Left hindlimb (tissue), 1 donor: ENCODE results near the gene GAK.
"Not testable (repeated sequence)": the region's sequence is repeated elsewhere in the genome, so short reads cannot be mapped to it uniquely, and the experiment has no call there.

Experiments
- DNase-seq: peaks from one replicate; pipeline ENCODE4 v3.0.0-alpha.2; 2018

GAK gene

DNA sequence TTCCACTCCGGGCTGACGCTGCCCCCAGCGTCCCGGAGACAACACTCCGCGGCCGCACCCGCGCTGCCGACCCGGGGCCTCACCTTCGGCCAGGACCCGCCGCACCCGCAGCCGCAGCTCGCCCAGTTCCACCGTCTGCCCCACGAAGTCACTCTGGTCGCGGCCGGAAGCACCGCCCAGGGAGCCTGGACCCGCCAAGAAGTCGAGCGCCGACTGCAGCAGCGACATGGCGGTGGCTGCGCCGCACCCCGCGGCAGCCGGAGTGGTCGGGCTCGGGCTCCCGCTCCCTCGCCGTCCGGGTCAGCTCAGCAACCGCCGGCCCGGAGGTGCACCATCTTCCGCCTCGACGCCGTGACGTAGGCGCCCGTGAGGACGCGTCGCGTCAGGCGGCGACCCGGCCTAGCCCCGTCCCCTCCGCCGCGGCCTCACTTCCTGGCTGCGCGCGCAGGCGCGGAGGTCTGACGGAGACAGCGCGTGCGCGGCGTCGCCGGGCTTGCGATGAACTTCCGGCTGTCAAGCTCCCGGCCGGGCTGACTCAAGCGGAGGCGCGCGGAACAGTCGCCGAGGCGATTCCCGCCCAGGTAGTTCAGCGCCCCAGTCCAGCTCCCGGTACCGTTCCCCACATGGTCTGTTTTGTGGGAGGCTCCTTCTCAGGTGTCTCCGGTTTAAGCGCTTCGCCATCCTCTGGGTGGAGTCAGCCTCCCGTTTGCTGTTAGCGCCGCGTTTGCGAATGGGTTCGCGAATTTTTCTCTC lies at the start of gene GAK, which contains the start of gene TMEM175:
Gene GAK, minus strand, starts transcription at position 357 of the 753 bp plus-strand sequence. Its CDS starts 129 bp downstream, at position 228.
Gene TMEM175, plus strand, starts transcription at position 501 of the 753 bp plus-strand sequence. CDS start 15,280 bp downstream, outside the sequence.
- peak; percentile 96 for DNase-seq

GRCh38 chr4:978957-979701 lies 47.0 kb upstream of the GAK start:
- DNase-seq, result no peak

GRCh38 chr4:976016-976415 lies 43.9 kb upstream of the GAK start:
- not testable (repeated sequence) for DNase-seq

DNA sequence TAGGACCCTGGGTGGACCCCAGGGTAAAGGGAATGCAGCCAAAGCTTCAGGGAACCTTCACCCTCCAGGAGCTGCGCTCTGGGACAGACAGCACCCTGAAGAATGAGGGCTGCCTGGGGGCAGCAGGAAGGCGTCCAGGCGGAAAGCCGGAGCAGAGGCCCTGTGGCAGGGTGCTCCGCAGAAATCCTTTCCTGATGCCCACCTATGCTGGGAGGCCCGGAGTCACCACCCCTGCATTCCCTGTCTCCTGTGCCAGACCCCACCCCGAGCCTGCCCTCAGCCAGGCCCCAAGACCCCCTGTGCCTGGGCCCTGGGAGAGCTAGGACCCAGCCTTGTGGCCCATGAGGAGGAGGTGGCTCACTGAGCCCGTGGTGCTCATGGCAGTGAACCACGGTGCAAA lies 42.6 kb upstream of the GAK start:
- no peak for DNase-seq

GRCh38 chr4:973431-974397 lies 41.6 kb upstream of the GAK start, which contains the start of gene DGKQ:
Gene DGKQ, minus strand, starts transcription at chr4:973569. Its CDS starts 87 bp downstream, at chr4:973482.
- DNase-seq, result peak; percentile 93

GRCh38 chr4:972651-973424 lies 40.7 kb upstream of the GAK start:
- DNase-seq, result no peak

DNA sequence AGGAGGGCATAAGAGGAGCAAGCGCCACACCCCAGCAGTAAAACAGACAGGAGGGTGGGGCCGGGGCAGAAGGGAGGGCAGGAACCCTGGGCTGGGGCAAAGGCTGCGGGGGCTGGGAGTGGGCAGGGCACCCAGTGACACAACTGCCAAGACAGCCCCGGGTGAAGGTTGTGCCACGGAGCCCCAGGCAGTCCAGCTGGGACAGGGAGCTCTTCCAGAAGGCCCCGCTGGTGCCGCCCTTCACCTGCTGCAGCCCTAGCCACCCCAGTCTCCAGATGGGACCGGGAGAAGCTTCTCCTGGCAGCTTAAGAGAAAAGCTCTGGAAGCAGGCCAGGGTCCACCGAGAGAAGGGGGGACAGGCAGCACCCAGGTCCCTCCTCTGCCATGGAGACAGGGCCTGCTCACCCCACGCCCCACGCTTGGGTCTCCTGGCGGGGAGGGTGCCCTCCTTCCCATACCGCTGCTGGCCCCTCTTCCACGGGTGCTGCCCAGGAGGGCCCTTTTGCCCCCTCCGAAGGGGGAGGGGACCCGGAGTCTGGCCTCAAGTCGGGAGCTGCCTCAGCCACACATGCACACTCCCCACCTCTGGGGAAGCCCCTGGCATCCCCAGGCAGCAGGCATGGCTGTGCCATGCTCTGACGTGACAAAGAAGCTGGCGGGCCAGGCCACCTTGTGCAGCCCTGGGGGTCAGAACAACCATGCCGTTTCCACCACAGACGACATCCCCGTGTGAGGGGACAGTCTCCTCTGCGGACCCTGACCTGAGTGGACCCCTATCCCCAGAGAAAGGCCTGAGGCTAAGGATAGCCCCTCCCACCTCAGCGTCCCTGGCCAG lies 39.8 kb upstream of the GAK start:
- DNase-seq, result no peak

DNA sequence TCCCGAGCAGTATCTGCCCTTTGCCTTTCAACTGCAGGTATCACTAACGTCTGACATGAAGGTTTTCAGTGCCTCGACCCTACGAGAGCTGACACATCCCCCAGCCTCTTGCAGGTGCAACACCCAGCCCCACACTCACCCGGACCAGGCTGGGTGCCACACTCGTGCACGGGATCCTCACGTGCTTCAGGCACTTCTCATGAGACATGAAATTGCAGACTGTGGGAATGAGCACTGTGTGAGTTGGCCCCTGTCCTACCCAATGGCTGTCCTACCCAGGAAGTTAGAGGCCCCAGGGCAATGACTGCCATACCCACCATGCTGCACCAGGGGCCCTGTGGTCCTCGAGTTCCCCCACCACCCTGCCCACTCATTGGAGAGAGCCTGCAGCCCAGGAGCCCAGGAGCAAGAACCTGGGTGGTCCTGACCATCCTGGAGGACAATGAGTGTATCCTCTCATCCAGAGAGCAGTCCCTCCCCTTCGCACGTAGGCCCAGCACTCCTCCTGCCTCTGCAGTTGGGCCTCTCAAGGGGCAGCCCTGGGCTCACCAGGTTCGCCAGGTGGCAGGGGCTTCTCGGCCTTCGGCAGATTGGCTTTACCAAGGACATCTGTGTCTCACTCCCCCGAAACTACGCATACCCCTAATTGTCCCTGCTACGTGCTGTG lies 38.9 kb upstream of the GAK start:
- no peak for DNase-seq

- no peak for DNase-seq
These were observed 38.1 kb upstream of the GAK start for GRCh38 chr4:970046-970745.

DNA sequence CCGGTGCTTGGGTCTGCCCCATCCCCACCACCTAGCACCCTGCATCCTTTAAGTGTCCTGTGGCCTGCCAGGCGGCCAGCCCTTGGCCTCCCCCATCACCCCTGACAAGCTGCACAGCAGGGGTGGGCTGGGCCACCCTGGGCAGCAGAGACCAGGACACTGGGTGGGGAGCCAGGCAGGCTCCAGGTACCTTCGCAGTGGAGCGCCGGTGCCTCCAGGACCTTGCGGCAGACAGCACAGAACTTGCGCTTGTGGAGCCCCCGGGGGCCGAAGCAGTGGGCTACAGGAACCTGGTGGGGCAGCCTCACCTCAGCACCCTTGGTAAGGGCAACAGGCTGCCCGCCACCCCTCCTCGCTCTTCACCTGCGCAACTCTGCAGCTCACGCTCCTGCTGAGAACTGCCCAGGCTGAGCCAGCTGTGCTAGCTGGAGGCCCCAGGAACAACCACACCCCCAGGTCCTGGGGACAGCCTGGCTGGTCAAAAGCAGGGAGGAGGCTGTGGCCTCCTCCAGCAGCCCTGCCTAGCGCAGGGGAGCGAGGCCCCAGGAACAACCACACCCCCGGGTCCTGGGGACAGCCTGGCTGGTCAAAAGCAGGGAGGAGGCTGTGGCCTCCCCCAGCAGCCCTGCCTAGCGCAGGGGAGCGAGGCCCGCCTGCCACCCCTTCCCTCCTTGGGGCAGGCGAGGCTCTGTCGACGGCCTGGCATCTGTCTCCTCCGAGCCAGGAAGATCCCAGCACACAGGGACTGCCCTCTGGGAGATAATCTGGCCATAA lies 36.7 kb upstream of the GAK start:
- DNase-seq, result no peak

GRCh38 chr4:968221-968620 lies 36.1 kb upstream of the GAK start:
- DNase-seq, result no peak

DNA sequence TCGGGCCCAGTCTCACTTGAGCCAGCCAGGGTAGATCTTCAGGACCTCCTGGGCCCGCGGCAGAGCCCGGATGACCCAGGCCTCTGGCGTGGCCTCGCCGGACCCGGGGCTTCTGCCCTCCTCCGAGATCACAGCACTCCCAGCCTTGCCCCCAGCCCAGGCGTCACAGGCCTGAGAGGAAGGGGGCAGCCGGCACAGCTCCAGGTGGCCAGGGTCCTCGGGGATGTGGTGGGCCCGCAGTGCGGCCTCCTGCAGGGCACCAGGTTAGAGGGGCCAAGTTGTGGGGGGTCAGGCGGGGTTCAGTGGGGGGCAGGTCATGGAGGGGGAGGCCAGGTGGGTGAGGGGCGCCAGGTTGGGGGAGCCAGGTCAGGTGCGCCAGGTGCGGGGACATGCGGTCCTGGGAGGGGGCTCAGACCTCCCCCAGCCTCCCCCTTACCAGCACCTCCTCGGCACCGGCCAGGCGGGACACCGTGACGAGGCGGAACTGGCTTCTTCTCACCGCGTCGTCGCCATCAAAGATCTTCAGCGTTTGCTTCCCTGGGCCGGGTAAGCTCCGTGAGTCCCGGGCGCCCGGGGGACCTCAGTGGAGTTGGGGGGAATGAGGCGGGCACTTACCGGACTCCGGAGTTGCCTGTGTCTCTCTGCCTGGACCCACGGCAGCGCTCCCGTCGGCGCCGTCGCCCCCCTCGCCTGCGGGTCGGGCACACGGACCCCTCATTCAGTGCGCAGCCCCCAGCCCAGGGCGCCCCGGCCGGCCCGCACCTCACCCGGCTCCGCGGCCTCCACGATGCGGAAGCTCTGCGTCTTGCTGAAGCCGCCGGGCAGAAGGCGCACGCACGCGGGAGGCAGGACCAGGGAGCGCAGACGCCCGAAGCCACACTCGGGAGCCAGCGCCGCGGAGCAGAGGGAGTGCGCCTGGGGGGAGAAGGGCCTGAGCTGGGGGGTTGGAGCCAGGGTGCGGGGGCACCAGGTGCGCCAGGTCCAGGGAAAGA lies 35.3 kb upstream of the GAK start:
- no peak for DNase-seq

DNA sequence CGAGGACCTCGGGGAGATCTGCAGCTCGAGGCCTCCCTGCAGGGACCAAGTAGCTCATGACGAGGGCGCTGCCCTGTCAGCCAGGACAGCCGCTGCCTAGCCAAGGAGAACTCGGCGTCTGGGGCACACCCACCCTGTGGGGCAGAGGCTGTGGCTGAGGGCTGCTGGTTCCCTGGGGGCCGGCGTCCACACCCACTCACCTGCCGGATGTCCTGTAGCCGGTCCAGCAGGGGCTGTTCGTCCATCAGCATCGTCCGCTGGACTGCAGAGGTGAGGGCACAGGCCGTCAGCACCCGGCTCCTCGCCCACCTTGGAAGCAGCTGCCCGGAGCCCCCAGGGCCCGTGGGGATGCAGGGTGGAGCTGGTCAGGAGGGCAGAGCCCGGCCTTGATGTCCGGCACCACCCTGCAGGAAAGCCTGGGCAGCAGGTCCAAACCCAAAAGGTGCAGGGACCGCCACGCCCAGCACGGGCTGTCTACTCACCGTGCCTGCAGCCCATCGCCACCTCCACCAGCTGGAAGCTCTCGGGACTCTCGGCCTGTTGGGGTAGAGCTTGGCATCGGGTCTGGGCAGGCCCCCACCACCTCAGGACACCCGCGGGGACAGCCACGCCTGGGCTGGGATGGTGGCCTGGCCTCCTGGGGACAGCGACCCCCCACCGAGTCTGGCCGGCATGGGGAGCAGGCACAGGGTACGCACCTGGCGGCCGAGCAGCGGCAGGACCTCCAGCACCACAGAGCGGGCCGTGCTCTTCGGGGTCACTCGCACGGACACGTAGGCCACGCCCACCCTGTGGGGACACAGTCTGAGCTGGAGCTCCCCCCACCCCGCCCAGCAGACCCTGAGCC lies 34.4 kb upstream of the GAK start:
- peak; percentile 22 for DNase-seq

- no peak for DNase-seq
These were observed 33.6 kb upstream of the GAK start for GRCh38 chr4:965766-966134.

DNA sequence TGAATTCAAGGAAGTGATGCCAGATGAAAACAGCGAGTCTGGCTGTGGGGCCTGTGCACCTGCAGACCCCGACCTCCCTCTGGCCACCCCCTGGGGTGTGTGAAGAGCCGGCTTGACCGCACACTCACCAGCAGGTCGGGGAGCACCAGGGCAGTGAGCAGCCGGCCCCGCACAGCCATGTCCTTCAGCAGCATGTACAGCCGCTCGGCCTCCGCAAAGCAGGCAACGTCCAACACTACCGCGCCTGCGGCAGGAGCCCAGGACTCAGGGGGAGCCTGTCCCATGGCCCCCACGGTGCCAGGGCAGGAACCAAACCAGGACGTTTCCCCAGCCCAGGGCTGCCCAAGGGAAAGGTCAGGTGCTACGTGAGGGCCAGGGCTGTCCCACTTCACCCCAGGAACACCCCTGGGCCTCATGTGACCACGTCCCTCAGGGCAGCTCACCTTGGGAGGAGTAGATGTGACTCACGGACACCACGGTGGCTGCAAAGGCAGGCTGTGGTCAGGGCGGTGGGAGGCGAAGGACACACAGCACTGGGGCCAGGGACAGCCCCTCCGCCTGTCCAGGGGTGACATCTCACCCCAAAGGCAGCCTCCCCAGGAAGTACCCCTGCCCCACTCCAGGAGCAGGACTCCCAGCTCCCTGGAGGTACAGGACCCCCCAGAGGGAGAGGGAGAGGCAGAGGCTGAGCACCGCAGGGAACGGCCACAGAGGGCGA lies 33.1 kb upstream of the GAK start:
- no peak for DNase-seq
